Pancreas (tissue), 10 donors: ENCODE results near the gene FFAR4. TPM values are rescaled to one million over a fixed set of nuclear protein-coding genes. Genes with fewer than 3 reads are reported as not detected.

Source experiments
- ATAC-seq, 4 donors: fragments of 200-7000 bp; cut with Tn5 transposase; one replicate each; pipeline versions ENCODE4 v1.8.0 to v1.9.1; 2020; ENCODE audit warnings: mild to moderate bottlenecking in 4 of 4, moderate library complexity in 4 of 4
- DNase-seq, 6 donors: peaks; one replicate each; pipeline ENCODE4 v3.0.0-alpha.2; 2020
- FAIRE-seq: peaks from 2 replicates; lab custom pipeline; 2012; peaks lifted over from hg19 to GRCh38; lab: Jason Lieb, UNC
- H3K27ac ChIP-seq, 4 donors: fragments of 200-600 bp; sonication (generic); 1 replicate in 3 of 4; 2 replicates in 1 of 4; pipeline versions ENCODE4 v1.5.0 to v1.8.0; 2020
- H3K27me3 ChIP-seq, 4 donors: fragments of 200-600 bp; one replicate each; pipeline ENCODE4 v1.8.0; 2021
- H3K36me3 ChIP-seq, 3 donors: fragments of 200-600 bp; sonication (generic) in 1 of 3; one replicate each; pipeline versions ENCODE4 v1.5.0 to v1.8.0; 2020 to 2021
- H3K4me1 ChIP-seq, 3 donors: fragments of 200-600 bp; one replicate each; pipeline ENCODE4 v1.8.0; 2021
- H3K4me3 ChIP-seq, 4 donors: fragments of 200-600 bp; sonication (generic) in 2 of 4; one replicate each; pipeline versions ENCODE4 v1.5.0 to v1.8.0; 2020 to 2021
- H3K9me3 ChIP-seq, 4 donors: fragments of 200-600 bp; one replicate each; pipeline ENCODE4 v1.8.0; 2021
- CTCF ChIP-seq, 4 donors: fragments of 200-600 bp; sonication (generic) in 3 of 4; IDR thresholded peaks; one replicate each; pipeline versions ENCODE4 v1.5.0 to v1.8.0; 2021; ENCODE audit warnings: antibody characterized with exemption in 4 of 4
- WGBS, 2 donors: extraction: QIAGEN DNeasy Blood & Tissue Kit; methylation state at CpG; one replicate each; pipeline ENCODE4 v1.1.7; 2013; 5-methylcytosine and 5-hydroxymethylcytosine counted together
- intact Hi-C, 3 donors: fragments of 100-400 bp; cut with DNase I; formaldehyde crosslinking; loops; one replicate each; pipeline versions ENCODE4 v1.11.1 to v1.14.2; 2022
- polyA plus RNA-seq, 2 donors: library from polyadenylated mRNA; stranded (reverse); fragments of 200-250 nt; gene quantifications; one replicate each; pipeline ENCODE4 v1.2.3, GENCODE V29; 2013
- total RNA-seq, 6 donors: library from RNA; stranded (reverse); fragmentation: NEBNext Ultra II Directional in 4 of 6; extraction: Animal tissue kit (Norgen Biotek cat#: 25700) in 4 of 6; gene quantifications; one replicate each; pipeline versions ENCODE4 v1.2.1 to v1.2.4, GENCODE V29; 2021 to 2023
- donor health status: healthy with polysubstance abuse.
- donor health status: DM: no; HTN: no; CAD: no; lungs with moderate emphysema.
- donor health status: DM: no; HTN: no; CAD: no.
- donor health status: control.
- donor health status: control.
- donor health status: Bipolar disorder and iron deficiency.
- donor health status: DM: yes; HTN: yes; CAD: no.
- donor health status: DM: no; HTN: no; CAD: no.
- donor health status: DM: no; HTN: no; CAD: no.
- donor health status: DM: yes; HTN: yes; CAD: no.

FFAR4 gene
- total and polyA plus RNA-seq, 8 donors, result 0.37 to 2.4 (median 0.74) TPM

- no peak for FAIRE-seq
- H3K27me3 ChIP-seq, result peaks cover 0 to 9% (median 4%) of the 10 kb centered on the region in 4 donors
These were observed 34.8 kb downstream of the FFAR4 start, which contains the start of gene RBP4 for GRCh38 chr10:93601146-93601773. Gene RBP4 (minus strand): TSS chr10:93601235. CDS start chr10:93601028, 207 bp downstream.

GRCh38 chr10:93601774-93602162 is 35.3 kb downstream of the FFAR4 start:
- H3K36me3 ChIP-seq, result no peaks in the 10 kb centered on the region
- peaks cover 0 to 5% (median 0%) of the 10 kb centered on the region in 3 donors for H3K4me1 ChIP-seq
- intact Hi-C loops, result no loop called here
- no peak for DNase-seq
- H3K27ac ChIP-seq, result no peak overlapping the region
- H3K27me3 ChIP-seq, result peaks cover 0 to 9% (median 4%) of the 10 kb centered on the region in 4 donors
- no peaks in the 10 kb centered on the region for H3K9me3 ChIP-seq
- WGBS, 2 donors, result 9 to 10% methylated on average over 7 of the region's 7 CpGs
- no peak for ATAC-seq
- FAIRE-seq, result no peak
- H3K4me3 ChIP-seq, result peak overlapping the region in 2 of 4 donors; percentile 31 to 44
- TF ChIP-seq CTCF (IDR thresholded peaks at IDR 0.05), result no peak

More at GRCh38 chr10:93601146-93601773, 34.8 kb downstream of the FFAR4 start, which contains the start of gene RBP4:
- ATAC-seq (peak; percentile 47 to 78 (median 62)), DNase-seq (peak in 4 of 6 donors; percentile 29 to 74 (median 48))
- WGBS, 2 donors, result 1% methylated on average over 60 to 63 of the region's 63 CpGs
- intact Hi-C loops, result no loop called here
- no peaks in the 10 kb centered on the region for H3K36me3 ChIP-seq
- peaks cover 0 to 5% (median 0%) of the 10 kb centered on the region in 3 donors for H3K4me1 ChIP-seq
- no peak for TF ChIP-seq CTCF (IDR thresholded peaks at IDR 0.05)
- H3K4me3 ChIP-seq, result peak within 1 kb of the TSS; percentile 13 to 44 (median 24)
- H3K9me3 ChIP-seq, result no peaks in the 10 kb centered on the region
- H3K27ac ChIP-seq, result no peak within 1 kb of the TSS

DNA sequence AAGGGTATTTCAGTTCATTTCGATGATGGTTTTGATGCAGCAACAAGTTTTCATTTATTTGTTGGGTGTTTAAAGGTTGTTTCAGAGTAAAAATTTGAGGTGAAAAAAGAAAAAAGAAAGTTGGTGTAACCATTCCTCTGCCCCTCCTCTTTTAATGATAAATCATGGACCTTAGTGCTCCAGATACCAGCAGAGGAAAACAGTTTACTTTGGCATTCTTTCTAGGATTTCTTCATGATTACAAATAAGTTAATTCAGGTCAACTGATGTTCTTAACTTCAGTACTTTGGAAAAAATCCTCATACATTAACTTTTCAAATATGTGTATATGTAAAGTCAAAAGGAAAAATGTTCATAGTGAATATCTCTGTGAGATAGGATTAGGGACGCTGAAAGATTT is 36.6 kb downstream of the FFAR4 start:
- H3K27me3 ChIP-seq, result peaks cover 0 to 9% (median 4%) of the 10 kb centered on the region in 4 donors
- FAIRE-seq, result no peak
- intact Hi-C loops, result no loop called here

DNA sequence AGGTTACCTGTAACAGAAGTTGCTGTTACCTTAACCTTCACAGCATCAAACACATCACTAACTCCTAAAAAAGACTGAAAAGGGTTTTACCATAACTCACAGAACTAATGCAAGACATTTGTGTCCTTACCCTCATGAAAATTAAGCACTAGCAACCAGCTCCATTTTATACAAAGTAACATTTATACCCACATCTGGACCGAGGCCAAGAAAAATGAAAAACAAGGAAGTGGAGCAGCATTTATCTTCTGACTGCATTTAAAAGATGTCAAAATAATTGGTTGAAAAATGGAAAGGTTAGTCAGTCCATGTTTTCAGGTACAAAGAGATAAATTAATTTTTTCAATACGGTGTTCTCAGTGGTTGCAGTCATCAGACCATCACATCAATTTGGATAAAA is 37.7 kb downstream of the FFAR4 start:
- no peak for DNase-seq
- no peak overlapping the region for H3K4me3 ChIP-seq
- intact Hi-C loops, result no loop called here

More for the DNA sequence above, 36.6 kb downstream of the FFAR4 start:
- WGBS, 2 donors, result 86 to 88% methylated on average over 2 of the region's 2 CpGs
- ATAC-seq, result no peak
- Histone ChIP-seq H3K9me3 (no peaks in the 10 kb centered on the region), H3K27ac (no peak overlapping the region), H3K4me3 (no peak overlapping the region), H3K36me3 (no peaks in the 10 kb centered on the region), H3K4me1 (peaks cover 0 to 5% (median 0%) of the 10 kb centered on the region in 3 donors)
- no peak for DNase-seq
- TF ChIP-seq CTCF (IDR thresholded peaks at IDR 0.05), result no peak

More for the DNA sequence above, 37.7 kb downstream of the FFAR4 start:
- Histone ChIP-seq H3K36me3 (no peaks in the 10 kb centered on the region), H3K27ac (no peak overlapping the region), H3K9me3 (no peaks in the 10 kb centered on the region), H3K4me1 (peaks cover 0 to 5% (median 0%) of the 10 kb centered on the region in 3 donors), H3K27me3 (peaks cover 0 to 9% (median 4%) of the 10 kb centered on the region in 4 donors)
- WGBS, 2 donors, result 10 to 13% methylated on average over 2 of the region's 2 CpGs
- no peak for FAIRE-seq
- ATAC-seq, result no peak
- no peak for TF ChIP-seq CTCF (IDR thresholded peaks at IDR 0.05)
